Activated B cell treated with CpG ODN at 0.5 μM for 24 hours (primary cell): ENCODE results near the gene PTPRJ. TPM values are rescaled to one million over a fixed set of nuclear protein-coding genes. Genes with fewer than 3 reads are reported as not detected.
A peak's percentile ranks its signal among the peaks of the same experiment; 100 is the strongest.

ENCODE experiments used
- ATAC-seq: fragments of 200-7000 bp; cut with Tn5 transposase; one replicate; pipeline ENCODE4 v1.10.0; 2021; ENCODE audit warnings: low read depth, mild to moderate bottlenecking, moderate library complexity
- CTCF ChIA-PET: fragments of 350-600 bp; sonication (Branson Sonifier 250); formaldehyde crosslinking; loops from one replicate; lab custom pipeline; 2021; ENCODE audit warnings: antibody characterized with exemption; lab: Charles Lee
- POLR2A ChIA-PET: fragments of 350-600 bp; sonication (Branson Sonifier 250); formaldehyde crosslinking; loops from one replicate; lab custom pipeline; 2021; ENCODE audit warnings: antibody characterized with exemption; lab: Charles Lee
- DNase-seq: peaks from one replicate; pipeline ENCODE4 v3.0.0; 2022
- H3K27ac Mint-ChIP-seq: one replicate; pipeline ENCODE4 v1.8.0; 2020; ENCODE audit warnings: mixed read lengths
- H3K27me3 Mint-ChIP-seq: one replicate; pipeline ENCODE4 v1.8.0; 2021; ENCODE audit warnings: mixed read lengths
- H3K36me3 Mint-ChIP-seq: one replicate; pipeline ENCODE4 v1.8.0; 2021; ENCODE audit warnings: low read depth, mixed read lengths
- H3K4me1 Mint-ChIP-seq: one replicate; pipeline ENCODE4 v1.8.0; 2021; ENCODE audit warnings: mixed read lengths
- H3K4me3 Mint-ChIP-seq: one replicate; pipeline ENCODE4 v1.8.0; 2020; ENCODE audit warnings: mild to moderate bottlenecking, mixed read lengths
- H3K9me3 Mint-ChIP-seq: one replicate; pipeline ENCODE4 v1.8.0; 2020; ENCODE audit warnings: mixed read lengths
- CTCF ChIP-seq: fragments of 200-600 bp; IDR thresholded peaks from one replicate; pipeline ENCODE4 v1.8.0; 2022; ENCODE audit warnings: antibody characterized with exemption, mild to moderate bottlenecking
- intact Hi-C: fragments of 100-400 bp; cut with micrococcal nuclease; formaldehyde crosslinking; loops from one replicate; pipeline ENCODE4 v1.15.1; 2024
- total RNA-seq: library from RNA; stranded (reverse); gene quantifications from 2 replicates; pipeline ENCODE4 v1.2.3, GENCODE V29; 2022

PTPRJ gene
- total RNA-seq, 1 donor from 2014 or later: 19.2 TPM

- no peak for ATAC-seq
- Mint-ChIP-seq H3K4me1 (peaks cover 66% of the 10 kb centered on the region), H3K27me3 (no peaks in the 10 kb centered on the region), H3K9me3 (no peaks in the 10 kb centered on the region), H3K36me3 (no peaks in the 10 kb centered on the region), H3K27ac (no peak overlapping the region), H3K4me3 (no peak overlapping the region)
- ChIA-PET POLR2A (interaction anchor here (0.5 to 0.7 kb wide), 2 partner anchors 27 to 137 kb away, joined by 5 to 6 read pairs; no protein-coding TSS in a partner anchor), CTCF (no interaction called here)
- intact Hi-C loops: no loop called here
- no peak for DNase-seq
- no peak for TF ChIP-seq CTCF
Observed at GRCh38 chr11:47995360-47995769, 15.0 kb downstream of the PTPRJ start.

GRCh38 chr11:47997063-47998053, 17.0 kb downstream of the PTPRJ start:
- Mint-ChIP-seq H3K27ac (peak overlapping the region; percentile 37), H3K36me3 (no peaks in the 10 kb centered on the region), H3K27me3 (no peaks in the 10 kb centered on the region), H3K4me3 (no peak overlapping the region), H3K4me1 (peaks cover 68% of the 10 kb centered on the region), H3K9me3 (no peaks in the 10 kb centered on the region)
- intact Hi-C loops: loop anchor here (2.0 kb wide), 1 partner anchor 17 kb away; the partner anchor contains the start of gene PTPRJ
- no peak for DNase-seq
- no peak for ATAC-seq
- ChIA-PET CTCF (interaction anchor here (1.4 kb wide), 1 partner anchor 102 kb away, joined by 3 read pairs; no protein-coding TSS in a partner anchor), POLR2A (interaction anchor here (0.5 to 1.2 kb wide), 3 partner anchors 8 to 109 kb away, joined by 3 to 5 read pairs (median 4); no protein-coding TSS in a partner anchor)
- TF ChIP-seq CTCF: no peak

- no peak overlapping the region for H3K4me3 Mint-ChIP-seq
- no peaks in the 10 kb centered on the region for H3K9me3 Mint-ChIP-seq
- ChIA-PET CTCF (no interaction called here), POLR2A (interaction anchor here (1.2 kb wide), 1 partner anchor 9 kb away, joined by 4 read pairs; no protein-coding TSS in a partner anchor)
- ATAC-seq (no peak), DNase-seq (no peak)
- no peak for TF ChIP-seq CTCF
- H3K4me1 Mint-ChIP-seq: peaks cover 68% of the 10 kb centered on the region
- intact Hi-C loops: loop anchor here (2.0 kb wide), 1 partner anchor 18 kb away; the partner anchor contains the start of gene PTPRJ
- peak overlapping the region; percentile 82 for H3K27ac Mint-ChIP-seq
- no peaks in the 10 kb centered on the region for H3K27me3 Mint-ChIP-seq
- no peaks in the 10 kb centered on the region for H3K36me3 Mint-ChIP-seq
Observed at GRCh38 chr11:47998345-47998732, 18.0 kb downstream of the PTPRJ start.

- DNase-seq: no peak
- ChIA-PET POLR2A (interaction anchor here (1.2 kb wide), 1 partner anchor 10 kb away, joined by 4 read pairs; no protein-coding TSS in a partner anchor), CTCF (no interaction called here)
- TF ChIP-seq CTCF: no peak
- Mint-ChIP-seq H3K36me3 (no peaks in the 10 kb centered on the region), H3K27ac (peak overlapping the region; percentile 82), H3K4me3 (no peak overlapping the region), H3K9me3 (no peaks in the 10 kb centered on the region), H3K27me3 (no peaks in the 10 kb centered on the region), H3K4me1 (peaks cover 70% of the 10 kb centered on the region)
- intact Hi-C loops: loop anchor here (2.0 kb wide), 1 partner anchor 18 kb away; the partner anchor contains the start of gene PTPRJ
- ATAC-seq: no peak
Observed at GRCh38 chr11:47998733-47999359, 18.5 kb downstream of the PTPRJ start.
